ENCODE data around the gene CEP152.
"Not testable (repeated sequence)": the region's sequence is repeated elsewhere in the genome, so short reads cannot be mapped to it uniquely, and the experiment has no call there.

The CEP152 gene, protein sequence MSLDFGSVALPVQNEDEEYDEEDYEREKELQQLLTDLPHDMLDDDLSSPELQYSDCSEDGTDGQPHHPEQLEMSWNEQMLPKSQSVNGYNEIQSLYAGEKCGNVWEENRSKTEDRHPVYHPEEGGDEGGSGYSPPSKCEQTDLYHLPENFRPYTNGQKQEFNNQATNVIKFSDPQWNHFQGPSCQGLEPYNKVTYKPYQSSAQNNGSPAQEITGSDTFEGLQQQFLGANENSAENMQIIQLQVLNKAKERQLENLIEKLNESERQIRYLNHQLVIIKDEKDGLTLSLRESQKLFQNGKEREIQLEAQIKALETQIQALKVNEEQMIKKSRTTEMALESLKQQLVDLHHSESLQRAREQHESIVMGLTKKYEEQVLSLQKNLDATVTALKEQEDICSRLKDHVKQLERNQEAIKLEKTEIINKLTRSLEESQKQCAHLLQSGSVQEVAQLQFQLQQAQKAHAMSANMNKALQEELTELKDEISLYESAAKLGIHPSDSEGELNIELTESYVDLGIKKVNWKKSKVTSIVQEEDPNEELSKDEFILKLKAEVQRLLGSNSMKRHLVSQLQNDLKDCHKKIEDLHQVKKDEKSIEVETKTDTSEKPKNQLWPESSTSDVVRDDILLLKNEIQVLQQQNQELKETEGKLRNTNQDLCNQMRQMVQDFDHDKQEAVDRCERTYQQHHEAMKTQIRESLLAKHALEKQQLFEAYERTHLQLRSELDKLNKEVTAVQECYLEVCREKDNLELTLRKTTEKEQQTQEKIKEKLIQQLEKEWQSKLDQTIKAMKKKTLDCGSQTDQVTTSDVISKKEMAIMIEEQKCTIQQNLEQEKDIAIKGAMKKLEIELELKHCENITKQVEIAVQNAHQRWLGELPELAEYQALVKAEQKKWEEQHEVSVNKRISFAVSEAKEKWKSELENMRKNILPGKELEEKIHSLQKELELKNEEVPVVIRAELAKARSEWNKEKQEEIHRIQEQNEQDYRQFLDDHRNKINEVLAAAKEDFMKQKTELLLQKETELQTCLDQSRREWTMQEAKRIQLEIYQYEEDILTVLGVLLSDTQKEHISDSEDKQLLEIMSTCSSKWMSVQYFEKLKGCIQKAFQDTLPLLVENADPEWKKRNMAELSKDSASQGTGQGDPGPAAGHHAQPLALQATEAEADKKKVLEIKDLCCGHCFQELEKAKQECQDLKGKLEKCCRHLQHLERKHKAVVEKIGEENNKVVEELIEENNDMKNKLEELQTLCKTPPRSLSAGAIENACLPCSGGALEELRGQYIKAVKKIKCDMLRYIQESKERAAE (N-terminal part only)

DNA sequence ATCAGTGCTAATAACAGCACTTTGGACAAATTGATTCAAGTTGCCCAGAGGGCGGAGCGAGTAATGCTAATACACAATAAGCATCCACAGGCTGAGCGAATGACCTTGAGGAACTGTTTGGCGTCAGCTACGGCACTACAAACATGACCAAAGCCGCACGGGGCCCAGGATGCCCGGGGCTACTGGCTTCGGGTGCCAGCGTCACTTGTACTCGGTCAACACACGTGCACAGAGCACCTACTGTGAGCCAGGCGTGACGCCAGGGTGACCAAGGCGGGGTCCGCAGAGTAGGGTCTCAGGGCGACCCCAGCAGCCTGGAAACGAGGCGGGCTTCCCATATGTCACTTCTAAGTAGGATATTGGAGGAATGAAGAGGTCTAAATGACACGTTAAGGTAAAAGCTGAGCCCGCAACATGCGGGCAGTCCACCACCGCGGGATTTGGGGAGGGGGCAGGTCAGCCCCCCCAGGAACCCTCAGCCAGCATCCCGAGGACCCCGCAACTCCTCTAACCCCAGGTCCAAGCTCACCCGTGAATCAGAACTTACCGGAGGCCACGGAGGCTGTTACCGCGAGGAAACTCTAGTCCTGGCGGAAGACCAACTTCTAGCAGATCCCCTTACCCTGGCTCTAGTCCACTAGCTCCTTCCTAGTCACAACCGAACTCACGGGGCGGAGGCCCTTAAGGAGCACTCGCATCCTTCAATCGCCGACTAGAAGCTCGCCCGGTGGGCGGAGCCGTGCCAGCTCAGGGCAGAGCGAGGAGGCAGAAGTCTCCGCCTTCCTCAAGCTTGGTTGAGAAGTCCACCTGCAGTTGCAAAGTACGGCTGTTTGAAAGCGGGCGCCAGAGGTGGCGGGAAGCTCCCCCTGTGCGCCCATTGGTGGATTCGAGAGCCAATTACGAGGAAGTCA, at the start of gene CEP152:
Gene CEP152 (minus strand): TSS at position 656 of the 911 bp plus-strand sequence. CDS start 5,420 bp downstream, outside the sequence.
- peak; percentile 100 for DNase-seq (ENCODE audit: low read depth)
- H3K4me3 ChIP-seq (ENCODE audit: low read depth, low read length), result peak within 1 kb of the TSS; percentile 89
- TF ChIP-seq, protein P1, sequence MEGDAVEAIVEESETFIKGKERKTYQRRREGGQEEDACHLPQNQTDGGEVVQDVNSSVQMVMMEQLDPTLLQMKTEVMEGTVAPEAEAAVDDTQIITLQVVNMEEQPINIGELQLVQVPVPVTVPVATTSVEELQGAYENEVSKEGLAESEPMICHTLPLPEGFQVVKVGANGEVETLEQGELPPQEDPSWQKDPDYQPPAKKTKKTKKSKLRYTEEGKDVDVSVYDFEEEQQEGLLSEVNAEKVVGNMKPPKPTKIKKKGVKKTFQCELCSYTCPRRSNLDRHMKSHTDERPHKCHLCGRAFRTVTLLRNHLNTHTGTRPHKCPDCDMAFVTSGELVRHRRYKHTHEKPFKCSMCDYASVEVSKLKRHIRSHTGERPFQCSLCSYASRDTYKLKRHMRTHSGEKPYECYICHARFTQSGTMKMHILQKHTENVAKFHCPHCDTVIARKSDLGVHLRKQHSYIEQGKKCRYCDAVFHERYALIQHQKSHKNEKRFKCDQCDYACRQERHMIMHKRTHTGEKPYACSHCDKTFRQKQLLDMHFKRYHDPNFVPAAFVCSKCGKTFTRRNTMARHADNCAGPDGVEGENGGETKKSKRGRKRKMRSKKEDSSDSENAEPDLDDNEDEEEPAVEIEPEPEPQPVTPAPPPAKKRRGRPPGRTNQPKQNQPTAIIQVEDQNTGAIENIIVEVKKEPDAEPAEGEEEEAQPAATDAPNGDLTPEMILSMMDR (IDR thresholded peaks at IDR 0.05; ENCODE audit: insufficient read depth, low read depth, low read length, missing control alignments), result no peak

DNA sequence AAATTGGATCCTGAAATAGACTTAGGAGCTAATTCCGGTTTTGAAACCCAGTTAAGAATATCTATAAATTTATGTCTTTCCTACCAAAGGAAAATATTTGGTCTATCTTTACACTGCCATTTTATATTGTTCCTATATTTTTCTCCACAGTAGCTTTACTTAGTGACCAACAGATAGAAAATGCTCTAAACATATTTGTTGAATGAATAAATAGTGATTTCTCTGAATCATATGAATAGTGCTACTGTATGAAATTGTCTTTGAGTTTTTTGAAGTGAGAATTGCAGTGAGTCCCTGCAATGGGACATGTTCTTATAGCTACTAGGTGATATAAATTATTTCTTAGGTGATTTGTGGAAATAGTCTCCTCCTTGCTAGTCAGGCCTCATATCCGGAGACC, 48.6 kb upstream of the CEP152 start:
- DNase-seq (ENCODE audit: low read depth), result no peak
- H3K4me3 ChIP-seq (ENCODE audit: low read depth, low read length), result no peak overlapping the region
- TF ChIP-seq, protein P1 (IDR thresholded peaks at IDR 0.05; ENCODE audit: insufficient read depth, low read depth, low read length, missing control alignments), result no peak

DNA sequence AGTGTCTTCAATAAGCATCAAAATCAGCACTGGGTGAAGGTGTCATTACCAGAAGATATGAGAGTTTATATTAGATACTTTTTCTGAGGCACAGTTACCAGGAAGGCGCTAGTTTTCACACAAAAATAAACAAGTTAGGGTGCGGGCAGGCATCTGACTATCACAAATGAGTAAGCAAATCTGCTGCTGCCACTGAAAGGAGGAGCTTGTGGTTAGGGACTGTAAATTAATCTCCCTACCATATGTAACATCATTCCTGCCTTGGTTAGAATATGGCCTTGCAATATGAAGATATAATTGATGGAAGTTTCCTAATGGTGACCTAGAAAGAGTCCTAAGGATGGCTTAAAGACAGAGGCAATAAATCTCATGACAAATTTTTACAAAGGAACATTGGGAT, 47.5 kb upstream of the CEP152 start:
- H3K4me3 ChIP-seq (ENCODE audit: low read depth, low read length), result no peak overlapping the region
- DNase-seq (ENCODE audit: low read depth), result no peak
- TF ChIP-seq, protein P1 (IDR thresholded peaks at IDR 0.05; ENCODE audit: insufficient read depth, low read depth, low read length, missing control alignments), result no peak

DNA sequence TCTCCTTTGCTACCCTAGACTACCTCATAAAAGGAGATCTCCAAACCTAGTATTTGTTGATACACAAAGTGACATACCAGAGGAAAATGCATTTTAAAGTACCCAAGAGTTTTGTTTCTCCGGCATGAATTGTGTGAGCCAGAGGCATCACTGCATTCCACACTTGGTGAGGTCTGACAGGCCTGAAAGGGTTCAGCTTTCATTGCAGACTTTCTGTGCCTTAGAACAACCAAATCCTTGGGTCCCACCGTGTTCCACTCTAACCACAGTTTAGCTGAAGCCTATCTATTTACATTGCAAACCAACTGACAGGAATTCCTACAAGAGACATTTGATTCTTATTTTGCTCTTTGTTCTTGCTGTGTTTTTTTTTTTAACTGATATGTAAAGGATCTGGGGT, 46.1 kb upstream of the CEP152 start:
- TF ChIP-seq, protein P1 (IDR thresholded peaks at IDR 0.05; ENCODE audit: insufficient read depth, low read depth, low read length, missing control alignments), result no peak
- DNase-seq (ENCODE audit: low read depth), result no peak
- no peak overlapping the region for H3K4me3 ChIP-seq (ENCODE audit: low read depth, low read length)

DNA sequence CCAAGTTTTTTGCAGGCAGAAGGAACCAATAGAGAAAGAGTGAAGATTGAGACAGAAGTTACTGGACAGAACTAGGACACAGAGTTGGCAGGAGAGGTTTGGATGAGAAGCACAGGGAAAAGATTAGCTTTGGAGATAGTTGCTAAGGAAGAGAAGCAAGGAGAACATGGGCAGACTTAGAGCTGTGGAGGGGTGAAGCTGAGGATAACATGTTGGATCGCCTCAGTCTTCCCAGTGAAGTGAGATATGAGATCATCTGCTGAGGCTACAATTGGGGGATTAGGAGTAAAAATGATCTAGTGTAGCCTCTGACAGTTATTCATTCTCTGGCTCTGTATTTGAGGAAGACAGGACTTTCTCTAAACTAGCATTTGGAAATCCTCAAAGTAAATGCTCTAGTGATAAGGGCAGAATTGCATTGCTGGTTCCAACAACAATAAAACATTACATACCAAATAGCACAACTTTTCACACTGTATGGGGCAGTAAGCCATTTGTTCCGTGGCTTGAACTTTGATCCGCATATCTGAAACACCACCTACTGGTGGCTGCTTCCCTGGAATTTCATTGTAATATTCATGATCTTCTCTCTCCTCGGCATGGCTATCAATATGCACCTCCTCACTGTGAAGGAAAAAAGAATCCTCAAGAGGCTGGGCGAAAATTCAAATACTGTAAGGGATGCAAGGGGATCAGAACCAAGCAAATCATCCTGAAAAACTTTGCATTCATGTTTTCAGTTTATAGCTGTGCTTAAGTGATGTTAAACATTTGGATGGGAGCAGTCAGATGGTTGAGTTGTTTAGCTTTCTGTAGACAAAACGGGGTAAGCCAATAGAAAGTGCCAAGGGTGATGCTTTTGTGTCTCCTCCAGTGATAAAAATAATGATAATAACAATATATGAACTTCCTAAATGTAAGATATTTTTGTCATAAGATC, 44.9 kb upstream of the CEP152 start:
- DNase-seq (ENCODE audit: low read depth), result no peak
- TF ChIP-seq, protein P1 (IDR thresholded peaks at IDR 0.05; ENCODE audit: insufficient read depth, low read depth, low read length, missing control alignments), result no peak
- no peak overlapping the region for H3K4me3 ChIP-seq (ENCODE audit: low read depth, low read length)

DNA sequence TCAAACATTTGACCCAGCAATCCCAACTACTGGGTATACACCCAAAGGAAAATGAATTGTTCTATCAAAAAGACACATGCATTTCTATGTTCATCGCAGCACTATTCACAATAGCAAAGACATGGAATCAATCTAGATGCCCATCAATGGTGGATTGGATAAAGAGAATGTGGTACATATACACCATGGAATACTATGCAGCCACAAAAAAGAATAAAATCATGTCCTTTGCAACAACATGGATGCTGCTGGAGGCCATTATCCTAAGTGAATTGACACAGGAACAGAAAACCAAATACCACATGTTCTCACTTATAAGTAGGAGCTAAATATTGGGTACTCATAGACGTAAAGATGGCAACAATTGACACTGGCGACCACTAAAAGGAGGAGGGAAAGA, 43.6 kb upstream of the CEP152 start:
- not testable (repeated sequence) for DNase-seq (ENCODE audit: low read depth); H3K4me3 ChIP-seq (ENCODE audit: low read depth, low read length)

Measured in GM12865 (cell line).